Measurements from ENCODE around the gene ZNF609.

Gene ZNF609

GRCh38 chr15:64536244-64536836, 76.0 kb downstream of the ZNF609 start:
- DNase-seq (ENCODE audit: low read depth), result peak; percentile 52

GRCh38 chr15:64542091-64542490, 81.7 kb downstream of the ZNF609 start:
- DNase-seq (ENCODE audit: low read depth), result no peak

GRCh38 chr15:64544450-64544849, 84.1 kb downstream of the ZNF609 start:
- no peak for DNase-seq (ENCODE audit: low read depth)

- DNase-seq (ENCODE audit: low read depth), result no peak
Measured at GRCh38 chr15:64547275-64547674, 86.9 kb downstream of the ZNF609 start.

- no peak for DNase-seq (ENCODE audit: low read depth)
Measured at GRCh38 chr15:64548235-64548634, 87.9 kb downstream of the ZNF609 start.

GRCh38 chr15:64549860-64550259, 89.5 kb downstream of the ZNF609 start:
- no peak for DNase-seq (ENCODE audit: low read depth)

- DNase-seq (ENCODE audit: low read depth), result no peak
Measured at GRCh38 chr15:64552281-64552948, 92.0 kb downstream of the ZNF609 start.

GRCh38 chr15:64558460-64559179, 98.2 kb downstream of the ZNF609 start:
- DNase-seq (ENCODE audit: low read depth), result peak; percentile 14

- no peak for DNase-seq (ENCODE audit: low read depth)
Measured at GRCh38 chr15:64559243-64559642, 98.9 kb downstream of the ZNF609 start.

- DNase-seq (ENCODE audit: low read depth), result no peak
Measured at GRCh38 chr15:64560501-64560900, 100.1 kb downstream of the ZNF609 start.

- no peak for DNase-seq (ENCODE audit: low read depth)
Measured at GRCh38 chr15:64560998-64561397, 100.6 kb downstream of the ZNF609 start.

- DNase-seq (ENCODE audit: low read depth), result no peak
Measured at GRCh38 chr15:64562003-64562640, 101.7 kb downstream of the ZNF609 start.

- no peak for DNase-seq (ENCODE audit: low read depth)
Measured at GRCh38 chr15:64566102-64566501, 105.7 kb downstream of the ZNF609 start.

GRCh38 chr15:64566629-64567427, 106.5 kb downstream of the ZNF609 start:
- no peak for DNase-seq (ENCODE audit: low read depth)

GRCh38 chr15:64568765-64569164, 108.4 kb downstream of the ZNF609 start:
- DNase-seq (ENCODE audit: low read depth), result no peak

GRCh38 chr15:64571857-64572291, 111.5 kb downstream of the ZNF609 start:
- DNase-seq (ENCODE audit: low read depth), result no peak

- no peak for DNase-seq (ENCODE audit: low read depth)
Measured at GRCh38 chr15:64572856-64573255, 112.5 kb downstream of the ZNF609 start.

GRCh38 chr15:64574301-64575017, 114.1 kb downstream of the ZNF609 start:
- no peak for DNase-seq (ENCODE audit: low read depth)

GRCh38 chr15:64580696-64581407, 120.5 kb downstream of the ZNF609 start:
- DNase-seq (ENCODE audit: low read depth), result no peak

- no peak for DNase-seq (ENCODE audit: low read depth)
Measured at GRCh38 chr15:64581408-64581761, 121.0 kb downstream of the ZNF609 start.

- no peak for DNase-seq (ENCODE audit: low read depth)
Measured at GRCh38 chr15:64582202-64582601, 121.8 kb downstream of the ZNF609 start.
